Hematopoietic multipotent progenitor cell treated with erythropoietin and hydrocortisone succinate and interleukin-3 and kit ligand, for 15 days (in vitro differentiated cells): ENCODE results near the gene AGAP9.
"Not testable (repeated sequence)": the region's sequence is repeated elsewhere in the genome, so short reads cannot be mapped to it uniquely, and the experiment has no call there.

ENCODE experiments used
- DNase-seq: peaks from one replicate; pipeline ENCODE4 v3.0.0-alpha.2; 2015; ENCODE audit warnings: low spot score

The AGAP9 gene

DNA sequence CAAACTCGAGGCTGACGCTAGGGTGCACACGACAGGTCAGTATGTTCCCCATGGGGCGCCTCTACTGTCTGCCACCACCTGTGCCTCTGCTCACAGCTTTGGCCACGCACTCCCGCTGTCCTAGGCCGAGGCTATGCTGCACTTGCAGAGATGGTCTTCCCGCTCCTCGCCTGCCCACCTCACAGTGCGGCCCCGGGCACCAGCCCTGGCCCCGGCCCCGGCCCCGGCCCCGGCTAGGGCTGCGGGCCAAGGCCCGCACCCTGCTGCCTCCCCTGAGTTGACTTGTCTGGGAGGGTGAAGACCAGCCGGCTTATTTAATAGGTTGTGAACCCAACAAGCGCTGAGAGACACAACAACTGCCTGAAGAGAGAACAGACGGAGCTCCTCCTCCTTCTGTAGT is at the start of gene AGAP9:
Gene AGAP9 (minus strand): TSS at position 164 of the 400 bp plus-strand sequence. CDS start 112 bp downstream, at position 52.
- DNase-seq, result not testable (repeated sequence)

DNA sequence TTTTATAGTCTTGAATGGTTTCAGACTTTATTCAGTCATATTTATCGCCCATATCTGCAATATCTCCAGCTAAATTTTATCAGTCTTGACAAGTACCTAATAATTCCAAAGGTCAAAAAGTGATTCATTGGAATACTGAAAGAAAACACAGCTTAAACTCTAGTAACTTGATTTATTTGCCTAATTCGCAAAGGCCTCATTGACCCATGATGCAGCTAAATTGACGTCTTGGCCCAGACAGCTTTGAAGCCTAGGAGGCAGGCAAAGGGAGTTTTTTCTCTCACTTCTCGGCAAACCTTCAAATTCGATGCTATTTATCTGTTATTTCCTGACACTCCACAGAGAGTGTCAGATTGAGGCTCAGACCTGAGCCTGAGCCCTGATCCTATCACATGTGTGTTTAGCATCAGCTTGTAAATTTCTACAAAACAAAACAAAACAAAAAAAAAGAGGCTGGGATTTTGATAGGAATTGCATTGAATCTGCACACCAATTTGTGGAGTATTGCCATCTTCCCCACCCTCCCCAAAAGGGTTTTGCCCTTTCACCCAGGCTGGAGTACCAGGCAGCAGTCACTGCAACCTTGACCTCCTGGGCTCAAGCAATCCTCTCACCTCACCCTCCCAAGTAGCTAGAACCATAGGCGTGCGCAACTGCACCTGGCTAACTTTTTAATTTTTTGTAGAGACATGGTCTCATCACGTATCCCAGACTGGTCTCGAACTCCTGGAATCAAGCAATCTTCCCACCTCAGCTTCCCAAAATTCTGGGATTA is 47.9 kb upstream of the AGAP9 start:
- DNase-seq, result not testable (repeated sequence)

- DNase-seq, result not testable (repeated sequence)
These were observed 43.3 kb upstream of the AGAP9 start for GRCh38 chr10:47566757-47567156.

DNA sequence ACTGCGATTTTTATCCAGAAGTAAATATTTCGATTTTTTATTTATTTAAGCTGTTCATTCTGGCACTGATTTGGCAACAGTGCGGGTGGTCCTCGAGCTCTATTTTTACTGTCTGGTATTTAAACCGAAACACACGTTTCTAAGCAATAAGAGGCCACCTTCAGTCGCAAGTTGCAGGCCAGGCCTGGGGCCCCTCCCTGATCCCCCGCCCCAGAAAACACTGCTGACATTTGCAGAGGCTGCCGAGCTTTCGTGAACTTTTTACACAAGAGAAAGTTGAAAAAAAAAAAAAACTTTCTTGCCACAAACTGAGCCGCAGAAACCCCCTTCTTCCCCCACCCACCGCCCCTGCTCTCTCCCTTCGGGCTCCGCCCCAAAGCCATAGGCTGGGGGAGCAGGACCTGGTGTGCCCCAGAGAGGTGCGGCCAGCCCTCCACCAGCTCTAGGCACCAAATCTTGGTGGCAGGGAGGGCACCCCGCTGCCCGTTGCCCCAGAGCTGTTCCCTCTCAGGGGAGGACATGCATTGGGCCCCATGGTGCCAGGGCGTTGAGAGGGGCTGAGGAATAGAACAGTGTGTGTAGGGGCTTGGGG is 42.8 kb upstream of the AGAP9 start:
- DNase-seq, result not testable (repeated sequence)

GRCh38 chr10:47565517-47565920 is 42.1 kb upstream of the AGAP9 start:
- not testable (repeated sequence) for DNase-seq

DNA sequence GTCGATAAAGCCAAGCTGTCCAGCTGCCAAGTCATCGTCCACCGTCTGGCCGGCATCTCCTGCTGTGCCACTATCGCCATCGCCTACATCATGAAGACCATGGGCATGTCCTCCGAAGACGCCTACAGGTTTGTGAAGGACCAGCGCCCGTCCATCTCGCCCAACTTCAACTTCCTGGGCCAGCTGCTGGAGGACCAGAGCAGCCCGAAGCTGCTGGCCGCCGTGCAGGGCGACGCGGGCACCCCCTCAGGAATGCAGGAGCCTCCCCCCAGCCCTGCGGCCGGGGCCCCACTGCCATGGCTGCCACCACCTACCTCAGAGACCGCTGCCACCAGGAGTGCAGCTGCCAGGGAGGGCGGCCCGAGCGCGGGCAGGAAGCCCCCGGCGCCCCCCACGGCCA is 41.5 kb upstream of the AGAP9 start:
- not testable (repeated sequence) for DNase-seq

DNA sequence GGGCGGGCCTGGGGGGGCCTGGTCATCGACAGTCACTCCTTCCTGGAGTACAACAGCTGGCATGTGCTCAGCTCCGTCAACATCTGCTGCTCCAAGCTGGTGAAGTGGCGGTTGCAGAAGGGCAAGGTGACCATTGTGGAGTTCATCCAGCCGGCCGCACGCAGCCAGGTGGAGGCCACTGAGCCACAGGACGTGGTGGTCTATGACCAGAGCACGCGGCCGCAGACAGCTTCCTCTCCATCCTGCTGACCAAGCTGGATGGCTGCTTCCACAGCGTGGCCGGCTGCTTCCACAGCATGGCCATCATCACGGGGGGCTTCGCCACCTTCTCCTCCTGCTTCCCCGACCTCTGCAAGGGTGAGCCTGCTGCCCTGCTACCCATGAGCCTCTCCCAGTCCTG is 40.9 kb upstream of the AGAP9 start:
- not testable (repeated sequence) for DNase-seq

GRCh38 chr10:47560452-47560851 is 37.0 kb upstream of the AGAP9 start:
- DNase-seq, result not testable (repeated sequence)

DNA sequence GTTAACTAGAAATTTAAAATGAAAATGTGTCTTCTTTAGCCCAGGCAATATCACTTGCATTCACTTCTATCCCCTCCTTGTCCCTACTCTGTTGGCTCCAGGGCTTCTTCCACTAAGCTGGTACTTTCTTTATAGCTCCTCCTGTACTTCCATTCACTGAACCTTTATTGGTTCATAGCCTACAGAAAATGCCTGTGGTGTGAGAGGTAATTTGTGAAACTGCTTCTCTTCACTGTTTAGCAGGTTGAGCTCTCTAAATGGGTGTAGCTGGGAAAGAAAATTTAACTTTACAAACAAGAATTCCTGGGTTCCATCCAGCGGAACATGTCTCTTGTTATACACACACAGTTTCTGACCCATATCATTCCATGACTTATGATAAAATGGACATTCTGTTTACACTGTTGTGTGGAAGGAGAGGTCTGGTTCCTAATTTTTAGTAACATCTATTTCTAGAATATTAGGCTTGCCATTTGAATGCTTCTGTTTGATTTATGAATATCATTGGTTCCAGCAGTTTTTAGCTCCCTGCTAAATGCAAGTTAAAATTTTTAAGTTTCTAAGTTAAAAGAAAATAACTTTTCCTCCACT is 36.4 kb upstream of the AGAP9 start:
- not testable (repeated sequence) for DNase-seq

- not testable (repeated sequence) for DNase-seq
These were observed 34.7 kb upstream of the AGAP9 start for GRCh38 chr10:47558109-47558508.

- DNase-seq, result not testable (repeated sequence)
These were observed 34.2 kb upstream of the AGAP9 start for GRCh38 chr10:47557616-47558015.

DNA sequence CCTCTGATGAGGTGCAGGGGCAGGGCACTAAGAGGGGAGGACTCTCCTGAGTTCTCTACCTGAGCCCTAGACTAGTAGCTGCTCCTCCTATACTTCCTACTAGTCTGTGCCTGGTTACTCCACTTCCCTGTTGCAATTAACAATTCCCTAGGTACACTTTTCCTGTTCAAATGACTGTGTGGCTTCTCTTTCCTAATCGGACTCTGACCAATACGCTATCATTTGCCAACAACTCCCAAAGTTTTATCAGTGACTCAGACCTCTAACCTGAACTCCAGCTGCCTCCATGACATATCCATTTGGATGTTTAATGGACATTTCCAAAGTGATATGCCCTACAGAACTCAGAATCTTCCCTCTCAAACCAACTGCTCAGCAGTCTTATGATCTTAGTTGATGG is 31.9 kb upstream of the AGAP9 start:
- not testable (repeated sequence) for DNase-seq

- DNase-seq, result not testable (repeated sequence)
These were observed 31.1 kb upstream of the AGAP9 start for GRCh38 chr10:47554552-47554951.

GRCh38 chr10:47553860-47554247 is 30.4 kb upstream of the AGAP9 start:
- DNase-seq, result not testable (repeated sequence)

DNA sequence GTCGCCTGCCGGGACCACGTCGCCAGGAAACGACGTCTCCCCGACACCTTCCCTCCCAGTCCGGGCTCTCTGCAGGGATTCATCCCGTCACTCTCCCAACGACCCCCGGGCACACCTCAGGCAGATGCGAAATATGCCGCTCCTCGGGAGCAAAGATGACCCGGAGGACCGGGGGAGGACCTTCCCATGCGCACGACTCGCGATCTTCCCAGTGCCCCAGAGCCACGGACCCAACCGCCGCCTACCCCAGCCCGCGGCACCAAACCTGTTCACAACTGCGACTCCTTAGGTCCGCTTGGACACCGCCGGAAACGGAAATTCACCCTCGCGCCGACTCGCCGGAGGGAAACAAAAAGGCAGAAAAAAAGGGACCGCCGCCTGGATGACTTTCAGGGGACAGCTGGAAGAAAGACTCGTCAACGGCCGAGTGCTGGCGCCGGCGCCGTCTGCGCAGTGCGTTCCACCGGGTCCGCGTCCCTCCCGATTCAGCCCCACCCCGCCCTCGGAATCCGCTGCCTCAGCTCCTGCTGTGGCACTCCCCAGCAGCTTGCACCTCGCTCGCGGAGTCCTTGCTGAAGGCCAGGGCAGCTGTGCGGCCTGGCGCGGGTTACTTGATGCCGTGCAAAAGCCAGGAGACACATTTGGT is 29.9 kb upstream of the AGAP9 start:
- DNase-seq, result peak; percentile 63

GRCh38 chr10:47552719-47553118 is 29.3 kb upstream of the AGAP9 start:
- DNase-seq, result peak; percentile 44

DNA sequence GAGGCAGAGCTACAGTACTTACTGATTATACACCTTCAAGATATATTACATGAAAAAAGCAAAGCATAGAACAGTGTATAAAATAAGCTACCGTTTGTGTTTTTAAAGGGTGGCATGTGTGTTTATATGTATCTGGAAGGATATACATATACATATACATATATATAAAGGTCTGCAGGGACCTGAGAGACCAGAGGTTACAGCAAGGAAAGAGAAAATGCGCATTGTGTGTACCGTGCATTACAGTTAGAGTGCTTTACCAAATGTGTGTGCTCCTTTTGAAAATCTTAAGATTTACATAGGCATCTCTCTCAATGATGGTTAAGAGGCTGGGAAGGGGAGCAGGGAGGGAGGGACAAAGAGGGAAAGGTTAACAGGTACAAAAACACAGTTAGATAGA is 23.8 kb upstream of the AGAP9 start:
- not testable (repeated sequence) for DNase-seq

DNA sequence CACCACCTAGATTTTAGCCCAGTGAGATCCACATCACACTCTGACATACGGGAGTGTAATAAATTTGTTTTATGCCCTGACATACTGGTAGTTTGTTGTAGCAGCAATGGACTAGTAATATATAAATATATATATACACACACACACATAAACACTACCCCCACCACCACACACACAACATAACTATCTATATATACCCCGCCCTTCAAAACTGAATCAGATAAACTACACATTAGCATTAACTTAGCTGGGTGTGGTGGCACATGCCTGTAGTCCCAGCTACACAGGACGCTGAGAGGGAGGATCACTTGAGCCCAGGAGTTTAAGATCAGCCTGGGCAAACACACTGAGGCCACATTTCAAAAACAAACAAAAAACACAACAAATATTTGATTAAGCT is 13.0 kb upstream of the AGAP9 start:
- DNase-seq, result peak; percentile 26

DNA sequence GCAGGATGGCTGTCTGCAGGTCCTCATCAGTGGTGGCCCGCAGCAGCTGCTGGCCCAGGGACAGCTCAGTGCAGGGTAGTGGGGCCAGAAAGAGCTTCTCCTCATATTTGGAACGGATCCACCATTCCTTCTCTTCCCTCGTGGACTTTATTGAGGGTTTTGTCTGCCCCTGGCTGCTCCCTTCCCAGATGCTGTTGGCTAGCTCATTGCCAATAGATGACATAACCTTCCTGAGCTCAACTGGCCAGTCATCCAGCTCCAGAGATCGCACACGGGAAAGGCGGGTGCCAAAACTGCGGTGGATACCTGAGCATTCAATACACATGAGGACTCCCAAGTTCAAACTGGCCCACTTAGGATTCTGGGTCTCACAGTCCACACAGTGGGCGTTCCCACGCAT is 21.1 kb downstream of the AGAP9 start:
- not testable (repeated sequence) for DNase-seq

DNA sequence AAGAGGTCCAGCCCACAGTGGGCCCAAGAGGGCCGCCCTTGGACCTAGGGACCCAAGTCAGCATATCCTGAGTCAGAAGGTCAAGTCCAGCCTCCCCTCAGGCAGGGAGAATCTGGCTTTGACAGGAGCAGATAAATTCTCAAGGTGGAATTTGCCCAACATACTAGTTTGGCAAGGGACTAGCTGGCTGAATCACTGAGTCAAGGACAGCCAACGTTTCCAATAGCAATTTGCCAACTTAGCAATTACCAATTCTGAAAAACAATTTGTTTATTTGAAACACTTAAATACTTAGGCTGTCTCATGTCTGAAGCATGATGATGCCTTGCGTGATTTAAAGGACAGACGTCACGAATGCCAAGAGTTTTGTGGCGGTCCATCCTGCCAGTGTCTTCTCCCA is 29.2 kb downstream of the AGAP9 start:
- not testable (repeated sequence) for DNase-seq

- DNase-seq, result not testable (repeated sequence)
These were observed 31.8 kb downstream of the AGAP9 start, which contains the start of gene FAM25G for GRCh38 chr10:47491600-47491999. Gene FAM25G (minus strand): TSS chr10:47491700. CDS start chr10:47491674, 26 bp downstream.

- not testable (repeated sequence) for DNase-seq
These were observed 33.8 kb downstream of the AGAP9 start for GRCh38 chr10:47489630-47490029.
